NCI-H774 (cell line): Measurements from ENCODE around the gene KRTAP12-4.
"Not testable (repeated sequence)": the region's sequence is repeated elsewhere in the genome, so short reads cannot be mapped to it uniquely, and the experiment has no call there.

ENCODE experiments used
- DNase-seq: peaks from one replicate; lab custom pipeline; 2025; lab: John Stamatoyannopoulos, UW

KRTAP12-4 gene

GRCh38 chr21:44610157-44610843 lies 44.2 kb downstream of the KRTAP12-4 start:
- DNase-seq: not testable (repeated sequence)

DNA sequence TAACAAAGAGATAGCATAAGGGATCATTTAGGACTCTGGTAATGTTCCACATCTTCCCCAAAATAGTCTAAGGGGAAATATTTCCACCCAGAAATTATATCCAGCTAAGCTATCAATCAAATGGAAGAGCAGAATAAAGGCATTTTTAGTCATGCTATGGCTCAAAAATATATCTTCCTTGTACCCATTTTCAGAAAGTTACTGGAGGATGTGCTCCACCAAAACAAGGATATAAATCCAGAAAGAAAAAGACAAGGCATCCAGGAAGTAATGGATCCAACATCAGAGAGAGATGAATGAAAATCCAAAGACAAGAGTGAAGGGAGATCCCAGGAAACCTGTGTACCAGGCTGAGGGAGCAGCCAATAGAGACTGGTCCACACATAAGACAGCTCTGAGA lies 45.3 kb downstream of the KRTAP12-4 start:
- DNase-seq: no peak

GRCh38 chr21:44606495-44606894 lies 48.0 kb downstream of the KRTAP12-4 start:
- no peak for DNase-seq
